GM19455 (cell line): ENCODE results near the gene LGALS8.

Experiments used
- ATAC-seq: cut with Tn5 transposase; IDR thresholded peaks from one replicate; pipeline ENCODE4 v1.9.1; 2021; ENCODE audit not compliant: unreplicated experiment

The LGALS8 gene

DNA sequence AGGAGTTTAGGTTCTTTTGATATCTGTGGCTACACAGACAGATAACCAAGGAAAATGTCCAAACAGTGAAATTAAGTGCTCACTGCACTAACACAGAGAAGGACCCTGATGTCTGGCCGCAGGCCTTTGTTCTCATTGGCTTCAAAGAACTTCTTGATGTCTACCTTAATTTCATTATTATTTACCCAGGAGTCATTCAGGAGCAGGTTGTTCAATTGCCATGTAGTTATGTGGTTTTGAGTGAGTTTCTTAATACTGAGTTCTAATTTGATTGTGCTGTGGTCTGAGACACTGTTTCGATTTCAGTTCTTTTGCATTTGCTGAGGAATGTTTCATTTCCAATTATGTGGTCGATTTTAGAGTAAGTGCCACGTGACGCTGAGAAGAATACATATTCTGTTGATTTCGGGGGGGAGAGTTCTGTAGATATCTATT is 15.2 kb upstream of the LGALS8 start:
- ATAC-seq, result no peak

GRCh38 chr1:236509203-236509602 is 14.6 kb upstream of the LGALS8 start:
- no peak for ATAC-seq

DNA sequence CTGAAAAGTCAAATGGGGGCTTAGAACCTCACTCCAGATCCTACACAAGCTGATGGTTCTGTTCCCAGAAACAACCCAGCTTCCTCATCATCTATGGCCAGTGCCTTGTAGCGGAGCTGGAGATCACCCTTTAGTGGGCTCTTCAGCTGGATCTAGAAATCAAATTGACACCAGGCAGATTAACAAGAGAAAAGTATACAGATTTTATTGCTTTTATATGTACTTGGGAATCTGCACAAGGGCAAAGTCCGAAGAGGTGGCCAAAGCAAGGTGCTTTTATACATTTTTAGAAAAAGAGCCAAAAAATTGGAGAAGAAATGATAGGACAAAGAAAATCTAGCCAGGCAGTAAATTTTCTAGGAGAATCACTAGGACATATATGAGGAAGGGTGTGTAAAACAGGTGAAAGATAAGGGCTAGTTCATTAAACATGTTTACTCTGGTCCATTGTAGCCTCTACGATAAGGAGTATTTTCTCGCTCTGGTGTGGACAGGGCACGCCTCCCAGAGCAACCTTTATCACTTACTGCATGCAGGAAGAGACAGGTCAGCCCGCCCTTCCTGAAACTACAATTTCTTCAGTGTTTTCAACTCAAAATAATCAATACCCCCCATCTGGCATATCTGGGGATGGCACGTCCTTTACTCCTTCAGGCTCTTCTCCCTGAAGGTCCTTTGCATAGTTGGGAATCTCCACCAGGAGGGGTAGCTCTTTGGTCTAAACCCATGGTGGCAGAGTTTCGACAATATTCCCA is 14.0 kb upstream of the LGALS8 start:
- no peak for ATAC-seq

- ATAC-seq, result no peak
Observed at GRCh38 chr1:236511735-236512418, 11.9 kb upstream of the LGALS8 start.

- ATAC-seq, result no peak
Observed at GRCh38 chr1:236514703-236515442, 8.9 kb upstream of the LGALS8 start.

GRCh38 chr1:236515443-236515958 is 8.3 kb upstream of the LGALS8 start:
- ATAC-seq, result no peak

- no peak for ATAC-seq
Observed at GRCh38 chr1:236516929-236517704, 6.7 kb upstream of the LGALS8 start.

GRCh38 chr1:236518322-236518721 is 5.5 kb upstream of the LGALS8 start:
- no peak for ATAC-seq

DNA sequence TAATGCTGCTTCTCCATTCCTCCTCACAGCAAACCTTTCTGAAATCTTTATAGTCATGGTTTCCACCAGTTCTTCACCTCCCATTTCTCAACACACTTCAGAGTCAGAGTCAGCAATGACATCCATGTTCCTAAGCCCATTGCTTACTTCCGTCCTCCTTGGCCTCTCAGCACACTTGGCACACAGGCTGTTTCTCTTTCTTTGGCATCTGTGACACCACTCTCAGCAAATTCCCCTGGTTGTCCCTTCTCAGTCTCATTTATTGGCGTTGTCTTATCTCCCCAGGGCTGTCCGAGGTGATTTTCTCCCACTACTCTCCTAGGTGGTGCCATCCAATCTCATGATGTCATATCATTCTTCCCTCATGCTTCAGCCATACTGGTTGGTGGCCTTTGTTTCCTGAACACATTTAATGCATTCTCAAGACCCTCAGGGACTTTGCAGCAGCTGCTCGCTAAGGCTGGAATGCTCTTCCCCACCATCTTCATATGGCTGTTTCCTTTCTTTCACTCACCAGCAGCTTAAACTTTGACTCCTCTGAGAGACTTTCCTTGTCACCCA is 3.3 kb upstream of the LGALS8 start:
- no peak for ATAC-seq

- no peak for ATAC-seq
Observed at GRCh38 chr1:236522937-236523703, 662 bp upstream of the LGALS8 start.

- peak; percentile 91 for ATAC-seq
Observed at GRCh38 chr1:236524142-236524894, 536 bp downstream of the LGALS8 start.

GRCh38 chr1:236524895-236525184 is 1.1 kb downstream of the LGALS8 start:
- peak; percentile 1 for ATAC-seq

- no peak for ATAC-seq
Observed at GRCh38 chr1:236526079-236526478, 2.3 kb downstream of the LGALS8 start.

- no peak for ATAC-seq
Observed at GRCh38 chr1:236530286-236530685, 6.5 kb downstream of the LGALS8 start.

DNA sequence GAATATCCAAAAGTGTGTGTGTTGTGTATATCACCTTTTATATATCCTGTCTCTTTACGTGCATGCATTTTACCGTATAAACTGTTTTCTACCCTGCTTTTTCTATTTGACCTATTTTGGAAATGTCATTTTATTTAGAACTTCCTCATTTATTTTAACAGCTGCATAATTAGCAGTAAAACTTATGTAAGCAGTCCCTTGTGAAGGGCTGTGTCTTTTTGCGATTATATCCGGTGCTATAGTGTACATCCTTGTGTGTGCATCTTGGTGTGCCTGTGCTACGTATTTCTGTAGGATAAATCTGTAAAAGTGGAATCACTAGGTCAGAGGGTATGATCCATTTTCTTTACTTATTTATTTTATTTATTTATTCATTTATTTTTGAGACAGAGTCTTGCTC is 7.2 kb downstream of the LGALS8 start:
- ATAC-seq, result no peak

GRCh38 chr1:236532850-236533249 is 9.1 kb downstream of the LGALS8 start:
- ATAC-seq, result no peak

DNA sequence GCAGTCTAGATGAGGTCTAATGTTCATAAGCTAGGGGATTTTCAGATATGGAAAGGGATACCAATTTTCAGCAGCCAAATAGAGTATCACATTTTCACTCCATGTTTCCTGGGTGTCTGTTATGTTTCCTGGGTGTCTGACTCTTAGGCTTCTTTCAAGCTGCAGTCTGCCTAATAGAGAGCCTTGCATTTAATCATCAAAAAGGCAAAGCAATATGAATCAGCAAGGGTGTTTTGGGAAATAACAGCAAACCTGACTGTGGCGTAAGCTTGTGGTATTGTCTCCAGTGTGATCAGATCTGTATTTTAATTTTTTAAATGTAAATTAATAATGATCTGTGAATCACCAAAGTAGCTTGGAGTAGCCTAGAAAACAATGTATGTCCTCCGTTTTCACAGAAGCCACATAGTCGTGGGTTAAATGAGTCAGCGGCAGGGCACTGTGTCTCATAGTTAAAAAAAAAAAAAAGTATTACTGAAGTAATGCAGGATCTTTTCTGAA is 10.4 kb downstream of the LGALS8 start:
- no peak for ATAC-seq

- ATAC-seq, result no peak
Observed at GRCh38 chr1:236535190-236535589, 11.4 kb downstream of the LGALS8 start.

- ATAC-seq, result no peak
Observed at GRCh38 chr1:236535662-236536161, 11.9 kb downstream of the LGALS8 start.
